CD4-positive, alpha-beta T cell treated with Interleukin-10 for 1 hour (primary cell): Measurements from ENCODE around the gene RAP1GAP2.

Experiments
- DNase-seq: peaks from one replicate; pipeline ENCODE4 v3.0.0-alpha.2; 2020

RAP1GAP2 gene

GRCh38 chr17:2952174-2952845 is 156.1 kb downstream of the RAP1GAP2 start:
- no peak for DNase-seq

GRCh38 chr17:2954898-2955445 is 158.7 kb downstream of the RAP1GAP2 start:
- DNase-seq, result peak; percentile 11

GRCh38 chr17:2955931-2956582 is 159.8 kb downstream of the RAP1GAP2 start:
- DNase-seq, result no peak

GRCh38 chr17:2957631-2958286 is 161.5 kb downstream of the RAP1GAP2 start:
- no peak for DNase-seq

- DNase-seq, result no peak
These were observed 162.5 kb downstream of the RAP1GAP2 start for GRCh38 chr17:2958706-2959222.

GRCh38 chr17:2959371-2960130 is 163.3 kb downstream of the RAP1GAP2 start:
- no peak for DNase-seq

- DNase-seq, result no peak
These were observed 165.2 kb downstream of the RAP1GAP2 start for GRCh38 chr17:2961446-2961845.

- DNase-seq, result no peak
These were observed 166.0 kb downstream of the RAP1GAP2 start for GRCh38 chr17:2962236-2962635.

- no peak for DNase-seq
These were observed 166.5 kb downstream of the RAP1GAP2 start for GRCh38 chr17:2962729-2963128.

GRCh38 chr17:2963332-2964027 is 167.2 kb downstream of the RAP1GAP2 start:
- DNase-seq, result no peak

GRCh38 chr17:2964028-2964356 is 167.8 kb downstream of the RAP1GAP2 start:
- no peak for DNase-seq

GRCh38 chr17:2964370-2964769 is 168.1 kb downstream of the RAP1GAP2 start:
- no peak for DNase-seq

- DNase-seq, result no peak
These were observed 168.6 kb downstream of the RAP1GAP2 start for GRCh38 chr17:2964831-2965230.

- DNase-seq, result no peak
These were observed 169.7 kb downstream of the RAP1GAP2 start for GRCh38 chr17:2965621-2966595.

- no peak for DNase-seq
These were observed 171.3 kb downstream of the RAP1GAP2 start for GRCh38 chr17:2967515-2967914.

GRCh38 chr17:2971851-2972250 is 175.6 kb downstream of the RAP1GAP2 start:
- DNase-seq, result no peak

GRCh38 chr17:2972749-2973148 is 176.5 kb downstream of the RAP1GAP2 start:
- no peak for DNase-seq

- DNase-seq, result no peak
These were observed 178.1 kb downstream of the RAP1GAP2 start for GRCh38 chr17:2974347-2974746.

GRCh38 chr17:2975469-2975958 is 179.3 kb downstream of the RAP1GAP2 start:
- DNase-seq, result no peak

- DNase-seq, result no peak
These were observed 180.9 kb downstream of the RAP1GAP2 start for GRCh38 chr17:2977157-2977556.

- DNase-seq, result no peak
These were observed 181.9 kb downstream of the RAP1GAP2 start for GRCh38 chr17:2978116-2978515.
